HepG2 (cell line): ENCODE measurements around the gene SMIM30. TPM values are rescaled to one million over a fixed set of nuclear protein-coding genes. Genes with fewer than 3 reads are reported as not detected.

Experiments
- ATF2 ChIP-seq: sonication (generic); formaldehyde crosslinking; IDR thresholded peaks from 2 replicates; pipeline ENCODE4 v1.4.0; 2020; ENCODE audit warnings: missing genetic modification reagents
- CREB1 ChIP-seq, 2 experiments: fragments of 450-650 bp in 1 of 2; IDR thresholded peaks; 2 replicates each; pipeline ENCODE4 v1.6.1; 2016 to 2017; ENCODE audit warnings: control low read depth in 1 of 2, mild to moderate bottlenecking in 1 of 2, missing compliant biosample characterization in 1 of 2, missing genetic modification characterization in 1 of 2
- ESRRA ChIP-seq: sonication (generic); formaldehyde crosslinking; IDR thresholded peaks from 2 replicates; pipeline ENCODE4 v1.5.1; 2020; ENCODE audit warnings: mild to moderate bottlenecking, low read depth, missing genetic modification reagents
- IRF9 ChIP-seq: sonication (generic); formaldehyde crosslinking; IDR thresholded peaks from 2 replicates; pipeline ENCODE4 v1.8.0; 2022; ENCODE audit warnings: missing genetic modification reagents, mild to moderate bottlenecking, borderline replicate concordance
- KDM1A ChIP-seq: IDR thresholded peaks from 2 replicates; pipeline ENCODE4 v1.6.1; 2016; ENCODE audit warnings: missing compliant biosample characterization
- PAF1 ChIP-seq: IDR thresholded peaks from 2 replicates; pipeline ENCODE4 v1.6.1; 2016; ENCODE audit warnings: missing genetic modification reagents, missing compliant biosample characterization
- PCBP2 ChIP-seq: fragments of 200-400 bp; formaldehyde crosslinking; optimal IDR thresholded peaks from 2 replicates; pipeline ENCODE3; 2018; ENCODE audit warnings: low read length, low read depth; ENCODE audit not compliant: poor library complexity, severe bottlenecking
- PITX1 ChIP-seq: sonication (generic); formaldehyde crosslinking; IDR thresholded peaks from 2 replicates; pipeline ENCODE4 v1.5.1; 2020; ENCODE audit warnings: mild to moderate bottlenecking, missing genetic modification reagents
- POLR2A ChIP-seq, 2 experiments: IDR thresholded peaks; 2 replicates each; pipeline ENCODE4 v1.6.1; 2011; ENCODE audit warnings: low read depth in 2 of 2, low read length in 2 of 2, mild to moderate bottlenecking in 1 of 2, moderate library complexity in 1 of 2; ENCODE audit not compliant: insufficient read depth in 1 of 2
- POLR2AphosphoS5 ChIP-seq: IDR thresholded peaks from 2 replicates; pipeline ENCODE4 v1.6.1; 2012; ENCODE audit warnings: low read depth, low read length
- TIGD3 ChIP-seq: sonication (generic); formaldehyde crosslinking; IDR thresholded peaks from 2 replicates; pipeline ENCODE4 v1.5.1; 2020; ENCODE audit warnings: mild to moderate bottlenecking, missing genetic modification reagents, borderline replicate concordance
- TRAFD1 ChIP-seq: sonication (generic); formaldehyde crosslinking; IDR thresholded peaks from 2 replicates; pipeline ENCODE4 v1.5.1; 2020; ENCODE audit warnings: missing genetic modification reagents, mild to moderate bottlenecking, borderline replicate concordance
- ZNF24 ChIP-seq: fragments of 450-650 bp; IDR thresholded peaks from 2 replicates; pipeline ENCODE4 v1.6.1; 2017; ENCODE audit warnings: antibody characterized with exemption, mild to moderate bottlenecking
- ZNF30 ChIP-seq: sonication (generic); formaldehyde crosslinking; IDR thresholded peaks from 2 replicates; pipeline ENCODE4 v1.5.0; 2020; ENCODE audit warnings: mild to moderate bottlenecking, missing genetic modification reagents
- ZNF513 ChIP-seq: sonication (generic); formaldehyde crosslinking; conservative IDR thresholded peaks from 2 replicates; pipeline ENCODE4 v1.5.0; 2020; ENCODE audit warnings: missing genetic modification reagents
- ZNF552 ChIP-seq: sonication (generic); formaldehyde crosslinking; IDR thresholded peaks from 2 replicates; pipeline ENCODE4 v1.9.0; 2022; ENCODE audit warnings: missing genetic modification reagents, mild to moderate bottlenecking, borderline replicate concordance
- ZNF737 ChIP-seq: sonication (generic); formaldehyde crosslinking; IDR thresholded peaks from 2 replicates; pipeline ENCODE4 v1.5.0; 2020; ENCODE audit warnings: missing genetic modification reagents, mild to moderate bottlenecking, borderline replicate concordance
- polyA plus RNA-seq, 8 experiments: library from polyadenylated mRNA; depleted of rRNA in 3 of 8; stranded (reverse) in 7 of 8; unstranded in 1 of 8; fragments of >200 nt; fragmentation: Illumina TruSeq in 4 of 8; extraction: Trizol in 4 of 8; gene quantifications; 2 replicates each; pipeline versions ENCODE4 v1.2.1 to v1.2.3, GENCODE V29; 2011 to 2016; ENCODE audit warnings: low read depth in 4 of 8, missing spikeins in 1 of 8, mixed read lengths in 1 of 8; ENCODE audit not compliant: insufficient read depth in 1 of 8
- total RNA-seq, 5 experiments: library from RNA; depleted of rRNA; stranded (reverse); fragments of >200 nt; fragmentation: Illumina TruSeq; extraction: Trizol; gene quantifications; 2 replicates each; pipeline ENCODE4 v1.2.3, GENCODE V29; 2016; ENCODE audit warnings: low read depth in 1 of 5

Gene SMIM30
- total and polyA plus RNA-seq, 2 of the 13 experiments (the other 11 are each of a cell fraction or from before 2014, with no cell fraction given): 23.5 to 25.2 TPM

- TF ChIP-seq CREB1 (IDR thresholded peaks at IDR 0.05) (peak; percentile 67), CREB1 (CRISPR knock-in tag; IDR thresholded peaks at IDR 0.05) (peak; percentile 95), IRF9 (0 out of 2 replicates have a peak, but pooled peaks have one; percentile 36), ESRRA (CRISPR knock-in tag) (no peak), PCBP2 (no peak), PAF1 (CRISPR knock-in tag) (no peak), ZNF30 (CRISPR knock-in tag) (no peak), POLR2A (IDR thresholded peaks at IDR 0.05; ENCODE audit: insufficient read depth in 1 of 2, low read depth in 2 of 2, low read length in 2 of 2) (peak; percentile 52 to 78), TRAFD1 (no peak), ATF2 (0 out of 2 replicates have a peak, but pooled peaks have one; percentile 33), ZNF24 (no peak), PITX1 (no peak), KDM1A (no peak), TIGD3 (no peak), POLR2AphosphoS5 (peak; percentile 88), ZNF552 (no peak), ZNF737 (CRISPR knock-in tag) (no peak), ZNF513 (CRISPR knock-in tag) (no peak)
These were observed at the start of gene SMIM30 (continued) for GRCh38 chr7:113118074-113118959.
